Upper lobe of left lung (tissue), 4 donors: ENCODE results near the gene RPS14.

Experiments used
- EP300 ChIP-seq, 4 donors: sonication (generic); formaldehyde crosslinking; IDR thresholded peaks; one replicate each; pipeline ENCODE4 v1.5.1; 2017; ENCODE audit warnings: antibody characterized with exemption in 4 of 4, control low read depth in 2 of 4
- POLR2A ChIP-seq, 4 donors: fragments of 450-650 bp; IDR thresholded peaks; one replicate each; pipeline ENCODE4 v1.5.1; 2016 to 2017; ENCODE audit warnings: antibody characterized with exemption in 4 of 4, mild to moderate bottlenecking in 2 of 4
- TF ChIP-seq, protein P1 (sequence below), 6 experiments: fragments of 450-650 bp in 4 of 6; fragments of 200-600 bp in 2 of 6; sonication (generic) in 2 of 6; IDR thresholded peaks; one replicate each; pipeline ENCODE4 v1.5.1; 2016 to 2019; ENCODE audit warnings: antibody characterized with exemption in 6 of 6

GRCh38 chr5:150479416-150479815 lies 29.9 kb upstream of the RPS14 start:
- TF ChIP-seq POLR2A (IDR thresholded peaks at IDR 0.05) (no peak), EP300 (IDR thresholded peaks at IDR 0.05) (no peak)
- TF ChIP-seq, protein P1, sequence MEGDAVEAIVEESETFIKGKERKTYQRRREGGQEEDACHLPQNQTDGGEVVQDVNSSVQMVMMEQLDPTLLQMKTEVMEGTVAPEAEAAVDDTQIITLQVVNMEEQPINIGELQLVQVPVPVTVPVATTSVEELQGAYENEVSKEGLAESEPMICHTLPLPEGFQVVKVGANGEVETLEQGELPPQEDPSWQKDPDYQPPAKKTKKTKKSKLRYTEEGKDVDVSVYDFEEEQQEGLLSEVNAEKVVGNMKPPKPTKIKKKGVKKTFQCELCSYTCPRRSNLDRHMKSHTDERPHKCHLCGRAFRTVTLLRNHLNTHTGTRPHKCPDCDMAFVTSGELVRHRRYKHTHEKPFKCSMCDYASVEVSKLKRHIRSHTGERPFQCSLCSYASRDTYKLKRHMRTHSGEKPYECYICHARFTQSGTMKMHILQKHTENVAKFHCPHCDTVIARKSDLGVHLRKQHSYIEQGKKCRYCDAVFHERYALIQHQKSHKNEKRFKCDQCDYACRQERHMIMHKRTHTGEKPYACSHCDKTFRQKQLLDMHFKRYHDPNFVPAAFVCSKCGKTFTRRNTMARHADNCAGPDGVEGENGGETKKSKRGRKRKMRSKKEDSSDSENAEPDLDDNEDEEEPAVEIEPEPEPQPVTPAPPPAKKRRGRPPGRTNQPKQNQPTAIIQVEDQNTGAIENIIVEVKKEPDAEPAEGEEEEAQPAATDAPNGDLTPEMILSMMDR (IDR thresholded peaks at IDR 0.05): no peak
